Muscle of leg (tissue), 11 donors: ENCODE results near the gene ZNF19. TPM values are rescaled to one million over a fixed set of nuclear protein-coding genes. Genes with fewer than 3 reads are reported as not detected.

Source experiments
- DNase-seq: peaks from one replicate; pipeline ENCODE4 v3.0.0; 2013
- H3K27ac ChIP-seq: one replicate; pipeline ENCODE4 v1.5.1; 2013; ENCODE audit warnings: mild to moderate bottlenecking, low read length, control low read depth
- H3K27me3 ChIP-seq: one replicate; pipeline ENCODE4 v1.6.1; 2013; ENCODE audit warnings: low read length; ENCODE audit not compliant: control insufficient read depth, insufficient read depth
- H3K36me3 ChIP-seq: one replicate; pipeline ENCODE4 v1.6.1; 2013; ENCODE audit warnings: low read length; ENCODE audit not compliant: control insufficient read depth, insufficient read depth
- H3K4me1 ChIP-seq: one replicate; pipeline ENCODE4 v1.6.1; 2013; ENCODE audit warnings: low read length; ENCODE audit not compliant: control insufficient read depth, insufficient read depth
- H3K4me3 ChIP-seq: one replicate; pipeline ENCODE4 v1.5.1; 2013; ENCODE audit warnings: low read length, control low read depth
- H3K9me3 ChIP-seq: replicated peaks from 2 replicates; pipeline ENCODE4 v1.6.1; 2013; ENCODE audit warnings: low read depth, low read length; ENCODE audit not compliant: control insufficient read depth
- WGBS: methylation state at CpG from one replicate; pipeline ENCODE4 v1.1.5; 2013; ENCODE audit warnings: missing lambda C conversion rate; ENCODE audit not compliant: insufficient coverage; 5-methylcytosine and 5-hydroxymethylcytosine counted together
- polyA plus RNA-seq, 8 donors: library from polyadenylated mRNA; unstranded; fragments of 120-200 nt; gene quantifications; one replicate each; pipeline versions ENCODE4 v1.2.1 to v1.2.3, GENCODE V29; 2013; ENCODE audit warnings: inconsistent platforms in 1 of 8, low replicate concordance in 1 of 8; ENCODE audit not compliant: insufficient read length in 8 of 8, insufficient read depth in 1 of 8
- total RNA-seq: library from RNA; stranded (reverse); fragments of 120-200 nt; gene quantifications from one replicate; pipeline ENCODE4 v1.2.4, GENCODE V29; 2013

ZNF19 gene
- total and polyA plus RNA-seq, 9 donors = 1.4 to 3.8 (median 2.4) TPM

DNA sequence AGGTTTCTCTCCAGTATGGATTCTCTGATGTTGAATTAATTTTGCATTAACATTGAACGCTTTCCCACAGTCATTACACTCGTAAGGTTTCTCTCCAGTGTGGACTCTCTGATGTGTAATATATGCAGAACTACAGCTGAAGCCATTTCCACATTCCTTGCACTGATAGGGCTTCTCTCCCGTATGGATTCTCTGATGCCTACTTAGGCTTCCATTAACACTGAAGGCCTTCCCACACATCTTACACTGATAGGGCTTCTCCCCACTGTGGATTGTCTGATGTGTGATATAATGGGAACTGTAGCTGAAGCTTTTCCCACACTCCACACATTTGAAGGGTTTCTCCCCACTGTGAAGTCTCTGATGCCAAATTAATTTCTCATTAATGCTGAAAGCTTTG lies 40.1 kb downstream of the ZNF19 start:
- peaks cover 47% of the 10 kb centered on the region for H3K36me3 ChIP-seq
- no peak overlapping the region for H3K27ac ChIP-seq
- peaks cover 74% of the 10 kb centered on the region for H3K9me3 ChIP-seq
- DNase-seq = no peak
- no CpG with 5 or more reads among the region's 3 CpGs for WGBS
- no peaks in the 10 kb centered on the region for H3K27me3 ChIP-seq
- H3K4me1 ChIP-seq = no peaks in the 10 kb centered on the region
- H3K4me3 ChIP-seq = no peak overlapping the region

DNA sequence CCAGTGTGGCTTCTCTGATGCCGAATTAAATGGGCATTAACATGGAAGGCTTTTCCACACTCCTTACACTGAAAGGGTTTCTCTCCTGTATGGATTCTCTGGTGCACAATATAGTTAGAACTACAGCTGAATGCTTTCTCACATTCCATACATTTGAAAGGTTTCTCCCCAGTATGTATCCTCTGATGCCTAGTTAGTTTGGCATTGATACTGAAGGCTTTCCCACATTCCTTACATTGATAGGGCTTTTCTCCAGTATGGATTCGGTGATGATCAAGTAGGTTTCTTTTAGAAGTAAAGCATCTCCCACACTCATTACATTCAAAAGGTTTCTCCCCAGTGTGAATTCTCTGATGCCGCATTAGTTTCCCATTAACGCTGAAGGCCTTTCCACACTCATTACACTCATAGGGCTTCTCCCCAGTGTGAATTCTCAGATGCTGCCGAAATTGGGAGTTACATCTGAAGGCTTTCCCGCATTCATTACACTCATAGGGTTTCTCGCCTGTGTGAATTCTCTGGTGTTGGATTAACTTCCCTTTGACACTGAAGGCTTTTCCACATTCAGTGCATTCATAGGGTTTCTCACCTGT lies 40.8 kb downstream of the ZNF19 start:
- H3K4me1 ChIP-seq = no peaks in the 10 kb centered on the region
- peaks cover 40% of the 10 kb centered on the region for H3K36me3 ChIP-seq
- DNase-seq = no peak
- 100% methylated on average over 2 of the region's 7 CpGs for WGBS
- H3K4me3 ChIP-seq = no peak overlapping the region
- H3K27me3 ChIP-seq = no peaks in the 10 kb centered on the region
- H3K27ac ChIP-seq = no peak overlapping the region
- H3K9me3 ChIP-seq = peaks cover 80% of the 10 kb centered on the region

DNA sequence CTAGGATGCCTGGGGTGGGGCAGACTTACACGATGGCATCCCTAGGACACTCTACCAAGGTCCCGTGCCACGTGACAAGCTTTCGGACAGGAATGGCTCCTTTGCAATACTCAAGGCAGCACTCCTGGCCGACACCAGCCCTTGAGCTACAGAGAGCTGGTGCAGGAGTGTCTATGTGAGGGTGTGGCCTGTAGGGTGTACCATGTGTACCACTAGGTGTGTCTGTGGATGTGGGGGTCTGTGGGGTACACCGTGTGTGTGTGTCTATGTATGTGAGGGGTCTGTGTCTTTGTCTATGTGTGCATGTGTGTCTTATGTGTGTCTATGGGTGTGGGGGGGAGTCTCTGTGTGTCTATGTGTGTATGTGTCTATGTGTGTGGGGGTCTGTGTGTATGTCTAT lies 45.4 kb downstream of the ZNF19 start:
- H3K27ac ChIP-seq = no peak overlapping the region
- 75% methylated on average over 1 of the region's 6 CpGs for WGBS
- peaks cover 7% of the 10 kb centered on the region for H3K36me3 ChIP-seq
- no peak for DNase-seq
- H3K4me1 ChIP-seq = no peaks in the 10 kb centered on the region
- H3K4me3 ChIP-seq = no peak overlapping the region
- peaks cover 58% of the 10 kb centered on the region for H3K9me3 ChIP-seq
- peaks cover 5% of the 10 kb centered on the region for H3K27me3 ChIP-seq

DNA sequence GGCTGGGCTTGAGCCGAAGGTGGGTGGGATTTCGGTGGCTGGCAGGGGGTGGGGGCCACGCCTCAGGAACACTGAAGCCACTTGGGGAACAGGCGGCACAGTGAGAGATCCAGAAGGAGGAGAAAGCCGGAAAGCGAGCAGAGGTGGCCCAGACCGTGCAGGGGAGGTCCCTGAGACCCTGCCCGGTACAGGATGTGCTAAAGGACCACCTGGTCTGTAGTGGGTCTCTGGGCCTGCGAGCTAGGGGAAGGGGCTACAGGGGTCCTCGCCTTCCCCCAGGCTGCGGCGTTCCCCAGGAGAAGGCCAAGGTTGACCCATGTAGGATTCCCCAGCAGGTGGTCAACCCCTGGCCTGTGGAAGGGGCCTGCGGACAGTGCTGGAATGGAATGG lies 47.1 kb downstream of the ZNF19 start, which contains the start of gene TLE7:
Gene TLE7 (minus strand): TSS at position 4 of the 390 bp plus-strand sequence. CDS start 8,730 bp downstream, outside the sequence.
- Histone ChIP-seq H3K4me1 (no peaks in the 10 kb centered on the region), H3K9me3 (peaks cover 42% of the 10 kb centered on the region), H3K27me3 (peaks cover 5% of the 10 kb centered on the region), H3K27ac (no peak within 1 kb of the TSS), H3K36me3 (no peaks in the 10 kb centered on the region), H3K4me3 (no peak within 1 kb of the TSS)
- 85% methylated on average over 13 of the region's 13 CpGs for WGBS
- DNase-seq = no peak

DNA sequence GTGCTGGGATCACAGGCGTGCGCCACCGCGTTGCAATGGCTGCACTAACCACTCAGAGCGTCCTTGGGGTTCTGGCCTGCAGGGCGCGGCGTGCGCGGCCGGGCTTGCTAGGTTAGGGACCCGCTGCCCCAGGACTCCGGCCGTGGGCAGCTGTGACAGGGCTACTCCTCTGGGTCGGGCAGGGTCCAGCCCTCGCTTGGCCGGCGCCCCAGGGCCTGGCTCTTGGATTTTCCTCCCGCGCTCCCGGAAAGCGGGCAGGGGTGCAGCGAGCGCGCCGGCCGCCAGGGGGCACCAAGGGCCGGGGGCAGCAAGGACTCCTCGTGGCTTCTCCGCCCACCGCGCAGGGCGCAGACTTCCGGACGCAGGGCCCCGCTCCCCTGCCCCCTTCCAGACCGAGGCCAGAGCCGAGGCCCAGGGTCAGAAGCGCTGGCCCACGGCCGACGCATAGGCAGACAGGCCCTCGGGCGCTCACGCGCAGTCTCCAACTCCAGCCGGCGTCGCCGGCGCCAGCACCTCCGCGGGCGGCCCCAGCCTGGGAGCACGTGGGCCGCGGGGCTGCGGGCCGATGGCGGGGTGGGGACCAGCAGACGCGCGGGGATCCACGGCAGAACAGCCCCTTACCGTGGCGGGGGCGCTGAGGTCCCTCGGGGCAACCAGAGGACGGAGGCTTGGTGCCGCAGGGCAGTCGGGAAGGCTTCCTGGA lies 47.6 kb downstream of the ZNF19 start:
- H3K27me3 ChIP-seq = peaks cover 5% of the 10 kb centered on the region
- 40% methylated on average over 71 of the region's 71 CpGs for WGBS
- peaks cover 36% of the 10 kb centered on the region for H3K9me3 ChIP-seq
- H3K36me3 ChIP-seq = no peaks in the 10 kb centered on the region
- H3K4me3 ChIP-seq = no peak overlapping the region
- no peak overlapping the region for H3K27ac ChIP-seq
- H3K4me1 ChIP-seq = no peaks in the 10 kb centered on the region
- DNase-seq = no peak

DNA sequence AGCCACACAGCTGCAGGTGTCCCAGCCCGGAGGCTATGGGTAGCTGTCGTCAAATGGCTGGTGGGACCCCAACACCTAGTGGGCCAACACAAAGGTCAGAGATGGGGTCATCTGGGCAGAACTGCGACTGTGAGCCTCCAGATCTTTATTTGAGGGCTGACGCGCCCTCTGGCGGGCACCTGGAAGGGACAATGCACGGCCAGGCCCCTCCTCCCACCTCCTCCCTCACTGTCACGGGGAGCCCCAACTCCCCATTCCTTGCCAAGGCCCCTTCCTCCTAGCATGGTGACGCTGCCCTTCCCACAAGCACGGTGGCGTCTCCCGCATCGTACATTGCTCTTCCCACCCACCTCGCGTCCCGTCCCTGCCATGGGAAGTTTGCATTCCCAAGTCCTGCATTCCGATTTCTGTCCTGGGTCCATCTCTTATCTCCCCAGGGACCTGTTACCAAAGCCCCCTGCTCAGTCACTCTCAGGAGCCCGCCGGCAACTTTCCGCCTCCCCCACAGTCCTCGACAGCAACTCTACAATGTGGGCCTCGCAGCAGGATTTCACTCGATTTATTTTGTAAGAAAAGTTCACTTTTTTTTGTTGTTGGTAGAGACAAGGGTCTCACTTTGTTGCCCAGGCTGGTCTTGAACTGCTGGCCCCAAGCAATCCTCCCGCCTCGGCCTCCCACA lies 48.3 kb downstream of the ZNF19 start:
- 62% methylated on average over 22 of the region's 25 CpGs for WGBS
- Histone ChIP-seq H3K4me3 (no peak overlapping the region), H3K4me1 (no peaks in the 10 kb centered on the region), H3K27ac (no peak overlapping the region), H3K36me3 (no peaks in the 10 kb centered on the region), H3K27me3 (peaks cover 5% of the 10 kb centered on the region), H3K9me3 (peaks cover 29% of the 10 kb centered on the region)
- no peak for DNase-seq

DNA sequence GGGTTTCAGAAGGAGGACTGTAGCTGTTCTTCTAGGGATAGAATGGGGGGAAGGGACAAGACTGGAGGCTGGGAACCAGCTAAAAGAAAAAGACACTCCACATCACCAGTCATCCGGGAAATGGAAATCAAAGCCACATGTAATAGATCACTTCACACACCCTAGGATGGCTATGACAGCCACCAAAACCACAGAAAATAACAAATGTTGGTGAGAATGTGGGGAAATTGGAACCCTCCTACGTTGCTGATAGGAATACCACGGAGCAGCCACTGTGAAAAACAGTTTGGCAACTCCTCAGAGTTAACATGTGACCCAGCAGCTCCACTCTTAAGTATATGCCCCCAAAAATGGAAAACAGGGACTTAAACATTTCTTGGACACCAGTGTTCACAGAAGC lies 49.6 kb downstream of the ZNF19 start:
- Histone ChIP-seq H3K27me3 (peaks cover 5% of the 10 kb centered on the region), H3K36me3 (no peaks in the 10 kb centered on the region), H3K9me3 (peaks cover 19% of the 10 kb centered on the region), H3K4me1 (no peaks in the 10 kb centered on the region), H3K4me3 (no peak overlapping the region), H3K27ac (no peak overlapping the region)
- no CpG with 5 or more reads among the region's 3 CpGs for WGBS
- no peak for DNase-seq

DNA sequence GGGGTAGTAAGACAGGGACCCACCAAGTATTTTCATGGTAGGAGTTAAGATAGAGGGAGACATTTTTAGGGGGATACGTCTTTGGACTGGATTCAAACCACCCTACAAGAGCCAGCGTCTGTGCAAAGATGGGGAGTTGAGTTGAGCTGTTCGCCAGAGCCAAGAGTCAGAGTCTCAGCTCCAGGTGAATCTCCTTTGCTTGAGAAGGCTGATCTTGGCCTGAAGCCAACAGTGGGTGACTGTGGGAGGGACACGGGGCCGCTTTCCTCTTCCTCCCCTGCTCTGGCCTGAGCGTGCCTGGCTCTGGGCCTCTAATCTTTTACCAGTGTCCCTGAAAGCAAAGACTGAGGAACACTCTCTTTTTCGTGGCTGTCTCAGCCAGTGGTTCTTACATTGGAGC lies 52.7 kb downstream of the ZNF19 start:
- Histone ChIP-seq H3K36me3 (no peaks in the 10 kb centered on the region), H3K4me1 (no peaks in the 10 kb centered on the region), H3K4me3 (no peak overlapping the region), H3K27me3 (peaks cover 5% of the 10 kb centered on the region), H3K27ac (no peak overlapping the region), H3K9me3 (no peaks in the 10 kb centered on the region)
- 69% methylated on average over 4 of the region's 7 CpGs for WGBS
- DNase-seq = no peak

DNA sequence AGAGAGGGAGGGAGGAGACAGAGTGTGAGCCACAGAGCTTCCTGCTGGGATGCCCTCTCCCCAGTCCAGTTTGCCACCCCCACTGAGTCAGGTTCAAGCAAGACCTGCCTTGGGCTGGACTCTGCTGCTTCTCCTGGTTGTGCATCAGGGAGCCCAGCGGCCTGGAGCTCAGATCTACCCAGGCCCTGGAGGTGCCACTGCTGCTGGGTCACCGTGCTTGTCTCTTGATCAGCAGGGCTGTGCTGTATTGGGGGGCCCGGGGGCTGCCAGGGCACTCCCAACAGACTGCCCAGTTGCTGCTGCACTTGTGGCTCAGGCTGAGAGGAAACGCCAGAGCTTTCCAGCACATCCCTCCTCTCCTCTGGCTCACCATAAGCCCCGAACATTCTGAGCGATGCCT lies 56.2 kb downstream of the ZNF19 start:
- Histone ChIP-seq H3K36me3 (no peaks in the 10 kb centered on the region), H3K9me3 (no peaks in the 10 kb centered on the region), H3K4me3 (no peak overlapping the region)

DNA sequence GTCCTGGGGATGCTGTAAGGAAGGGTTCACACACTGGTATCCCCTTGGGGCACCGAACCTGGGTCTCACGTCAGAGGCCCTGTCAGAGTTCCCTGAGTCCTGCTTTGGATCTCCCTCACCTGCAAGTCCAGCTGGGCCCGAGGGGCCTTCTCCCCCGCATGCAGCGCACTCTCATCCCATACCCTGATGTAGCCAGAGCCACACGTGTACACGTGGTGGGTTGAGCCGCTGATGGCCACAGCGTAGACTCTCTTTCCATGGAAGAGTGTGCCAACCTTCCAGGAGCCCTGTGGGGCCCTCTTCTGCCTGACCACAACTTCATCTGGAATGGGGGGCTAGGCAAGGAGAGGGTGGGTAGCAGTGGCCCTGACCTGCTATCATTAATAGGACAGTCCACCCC lies 57.1 kb downstream of the ZNF19 start:
- Histone ChIP-seq H3K27ac (no peak overlapping the region), H3K36me3 (no peaks in the 10 kb centered on the region), H3K4me1 (no peaks in the 10 kb centered on the region), H3K9me3 (no peaks in the 10 kb centered on the region), H3K27me3 (peaks cover 7% of the 10 kb centered on the region), H3K4me3 (no peak overlapping the region)
- WGBS = 85% methylated on average over 5 of the region's 9 CpGs
- DNase-seq = no peak

More for the DNA sequence above, 56.2 kb downstream of the ZNF19 start:
- WGBS = 59% methylated on average over 3 of the region's 6 CpGs
- Histone ChIP-seq H3K27ac (no peak overlapping the region), H3K4me1 (no peaks in the 10 kb centered on the region), H3K27me3 (peaks cover 3% of the 10 kb centered on the region)
- DNase-seq = no peak
